ENCODE data around the gene SLC35F3. TPM values are rescaled to one million over a fixed set of nuclear protein-coding genes. Genes with fewer than 3 reads are reported as not detected.
"Not testable (repeated sequence)": the region's sequence is repeated elsewhere in the genome, so short reads cannot be mapped to it uniquely, and the experiment has no call there.

SLC35F3 gene
- polyA plus RNA-seq, 1 experiment: 0.06 TPM

- ChIA-PET CTCF (no interaction called here), POLR2A (no interaction called here)
- no peak for TF ChIP-seq CTCF (IDR thresholded peaks at IDR 0.05; ENCODE audit: insufficient read depth, low read depth, low read length)
- Histone ChIP-seq H3K36me3 (ENCODE audit: control insufficient read depth, insufficient read depth, low read length) (no peaks in the 10 kb centered on the region), H3K27me3 (ENCODE audit: control insufficient read depth, insufficient read depth, low read length) (no peaks in the 10 kb centered on the region), H3K4me3 (ENCODE audit: low read depth, low read length) (no peak overlapping the region)
- peak; percentile 14 for DNase-seq (ENCODE audit: low read depth)
These were observed 24.6 kb upstream of the SLC35F3 start for GRCh38 chr1:233879841-233880240.

- Histone ChIP-seq H3K4me3 (ENCODE audit: low read depth, low read length) (no peak overlapping the region), H3K36me3 (ENCODE audit: control insufficient read depth, insufficient read depth, low read length) (no peaks in the 10 kb centered on the region), H3K27me3 (ENCODE audit: control insufficient read depth, insufficient read depth, low read length) (no peaks in the 10 kb centered on the region)
- CTCF ChIA-PET: no interaction called here
- no peak for TF ChIP-seq CTCF (IDR thresholded peaks at IDR 0.05; ENCODE audit: insufficient read depth, low read depth, low read length)
- DNase-seq (ENCODE audit: low read depth): no peak
- POLR2A ChIA-PET: no interaction called here
These were observed 20.8 kb upstream of the SLC35F3 start for GRCh38 chr1:233883671-233884070.

- Histone ChIP-seq H3K4me3 (ENCODE audit: low read depth, low read length) (no peak overlapping the region), H3K36me3 (ENCODE audit: control insufficient read depth, insufficient read depth, low read length) (no peaks in the 10 kb centered on the region), H3K27me3 (ENCODE audit: control insufficient read depth, insufficient read depth, low read length) (no peaks in the 10 kb centered on the region)
- ChIA-PET CTCF (no interaction called here), POLR2A (no interaction called here)
- no peak for DNase-seq (ENCODE audit: low read depth)
- no peak for TF ChIP-seq CTCF (IDR thresholded peaks at IDR 0.05; ENCODE audit: insufficient read depth, low read depth, low read length)
These were observed 19.9 kb upstream of the SLC35F3 start for GRCh38 chr1:233884461-233885151.

- H3K27me3 ChIP-seq (ENCODE audit: control insufficient read depth, insufficient read depth, low read length): no peaks in the 10 kb centered on the region
- POLR2A ChIA-PET: no interaction called here
- no peak for TF ChIP-seq CTCF (IDR thresholded peaks at IDR 0.05; ENCODE audit: insufficient read depth, low read depth, low read length)
- H3K4me3 ChIP-seq (ENCODE audit: low read depth, low read length): no peak overlapping the region
- no peaks in the 10 kb centered on the region for H3K36me3 ChIP-seq (ENCODE audit: control insufficient read depth, insufficient read depth, low read length)
- no peak for DNase-seq (ENCODE audit: low read depth)
- CTCF ChIA-PET: no interaction called here
These were observed 19.1 kb upstream of the SLC35F3 start for GRCh38 chr1:233885196-233885920.

- POLR2A ChIA-PET; H3K36me3 ChIP-seq (ENCODE audit: control insufficient read depth, insufficient read depth, low read length); CTCF ChIA-PET: not testable (repeated sequence)
These were observed 13.3 kb upstream of the SLC35F3 start for GRCh38 chr1:233891151-233891550.

More at GRCh38 chr1:233891151-233891550, 13.3 kb upstream of the SLC35F3 start:
- not testable (repeated sequence) for H3K4me3 ChIP-seq (ENCODE audit: low read depth, low read length); DNase-seq (ENCODE audit: low read depth); H3K27me3 ChIP-seq (ENCODE audit: control insufficient read depth, insufficient read depth, low read length)

All from BJ (cell line).